Sigmoid colon (tissue), 7 donors: Measurements from ENCODE around the gene CDKAL1. TPM values are rescaled to one million over a fixed set of nuclear protein-coding genes. Genes with fewer than 3 reads are reported as not detected.

Experiments
- DNase-seq: peaks from one replicate; pipeline ENCODE4 v3.0.0-alpha.2; 2019
- H3K27ac ChIP-seq, 4 donors: fragments of 200-600 bp; sonication (generic); one replicate each; pipeline ENCODE4 v1.5.1; 2016 to 2019; ENCODE audit warnings: mild to moderate bottlenecking in 1 of 4
- H3K27me3 ChIP-seq, 3 donors: fragments of 200-600 bp; sonication (generic); one replicate each; pipeline ENCODE4 v1.5.1; 2019; ENCODE audit warnings: mild to moderate bottlenecking in 1 of 3
- H3K36me3 ChIP-seq, 4 donors: fragments of 200-600 bp; sonication (generic); one replicate each; pipeline ENCODE4 v1.5.1; 2016 to 2019
- H3K4me1 ChIP-seq, 4 donors: fragments of 200-600 bp; sonication (generic); one replicate each; pipeline ENCODE4 v1.5.1; 2017 to 2019
- H3K4me3 ChIP-seq, 4 donors: fragments of 200-600 bp; sonication (generic); one replicate each; pipeline ENCODE4 v1.5.1; 2017 to 2019; ENCODE audit warnings: mild to moderate bottlenecking in 2 of 4, moderate library complexity in 1 of 4
- H3K9me3 ChIP-seq, 4 donors: fragments of 200-600 bp in 3 of 4; sonication (generic) in 3 of 4; one replicate each; pipeline versions ENCODE4 v1.5.1 to v1.6.1; 2013 to 2019
- EP300 ChIP-seq, 4 donors: sonication (generic); formaldehyde crosslinking; IDR thresholded peaks; one replicate each; pipeline ENCODE4 v1.6.1; 2017; ENCODE audit warnings: antibody characterized with exemption in 4 of 4
- POLR2A ChIP-seq, 2 donors: fragments of 450-650 bp; IDR thresholded peaks; one replicate each; pipeline ENCODE4 v1.6.1; 2016; ENCODE audit warnings: antibody characterized with exemption in 2 of 2, mild to moderate bottlenecking in 2 of 2, moderate library complexity in 2 of 2
- POLR2AphosphoS5 ChIP-seq, 4 donors: sonication (generic); formaldehyde crosslinking; IDR thresholded peaks; one replicate each; pipeline ENCODE4 v1.6.1; 2017; ENCODE audit warnings: antibody characterized with exemption in 4 of 4
- WGBS, 2 donors: extraction: QIAGEN DNeasy Blood & Tissue Kit; methylation state at CpG; one replicate each; pipeline ENCODE4 v1.1.7; 2013; 5-methylcytosine and 5-hydroxymethylcytosine counted together
- intact Hi-C: fragments of 100-400 bp; cut with DNase I; formaldehyde crosslinking; loops from one replicate; pipeline ENCODE4 v1.15.1; 2023
- polyA plus RNA-seq, 3 donors: library from polyadenylated mRNA; stranded (reverse); fragments of 200-250 nt; gene quantifications; one replicate each; pipeline ENCODE4 v1.2.3, GENCODE V29; 2013
- total RNA-seq, 4 donors: library from RNA; depleted of rRNA; stranded (reverse); fragments of >200 nt; gene quantifications; one replicate each; pipeline ENCODE4 v1.1.0, GENCODE V29; 2016
- TF ChIP-seq, protein P1 (sequence below), 4 experiments: fragments of 450-650 bp in 3 of 4; fragments of 200-600 bp in 1 of 4; IDR thresholded peaks; one replicate each; pipeline ENCODE4 v1.5.1; 2016 to 2019; ENCODE audit warnings: antibody characterized with exemption in 4 of 4, mild to moderate bottlenecking in 3 of 4, moderate library complexity in 2 of 4
- donor health status: healthy with polysubstance abuse.
- donor health status: Bipolar disorder and iron deficiency.
- donor health status: healthy.

Gene CDKAL1
- total and polyA plus RNA-seq, 7 donors, result 2.8 to 14.7 (median 11.4) TPM

DNA sequence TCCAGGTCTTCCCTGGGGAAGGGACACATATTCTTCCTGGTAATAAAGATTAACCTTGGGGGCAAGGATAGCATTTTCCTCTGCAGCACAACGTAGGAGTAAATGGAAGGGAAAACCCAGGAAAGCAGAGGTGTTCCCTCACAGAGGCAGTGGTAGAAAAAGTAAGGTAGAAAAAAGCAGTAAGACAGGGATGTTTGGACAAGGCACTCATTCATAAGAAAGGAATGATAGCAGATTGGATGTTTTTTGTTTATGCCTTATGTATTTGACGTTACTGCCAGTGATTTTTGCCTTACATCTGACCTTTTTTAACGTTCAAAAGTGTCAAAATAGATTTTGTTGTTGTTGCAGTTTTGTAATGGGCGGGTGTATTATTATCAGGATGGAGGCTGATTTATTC is 395.0 kb downstream of the CDKAL1 start:
- no peak for DNase-seq
- TF ChIP-seq, protein P1, sequence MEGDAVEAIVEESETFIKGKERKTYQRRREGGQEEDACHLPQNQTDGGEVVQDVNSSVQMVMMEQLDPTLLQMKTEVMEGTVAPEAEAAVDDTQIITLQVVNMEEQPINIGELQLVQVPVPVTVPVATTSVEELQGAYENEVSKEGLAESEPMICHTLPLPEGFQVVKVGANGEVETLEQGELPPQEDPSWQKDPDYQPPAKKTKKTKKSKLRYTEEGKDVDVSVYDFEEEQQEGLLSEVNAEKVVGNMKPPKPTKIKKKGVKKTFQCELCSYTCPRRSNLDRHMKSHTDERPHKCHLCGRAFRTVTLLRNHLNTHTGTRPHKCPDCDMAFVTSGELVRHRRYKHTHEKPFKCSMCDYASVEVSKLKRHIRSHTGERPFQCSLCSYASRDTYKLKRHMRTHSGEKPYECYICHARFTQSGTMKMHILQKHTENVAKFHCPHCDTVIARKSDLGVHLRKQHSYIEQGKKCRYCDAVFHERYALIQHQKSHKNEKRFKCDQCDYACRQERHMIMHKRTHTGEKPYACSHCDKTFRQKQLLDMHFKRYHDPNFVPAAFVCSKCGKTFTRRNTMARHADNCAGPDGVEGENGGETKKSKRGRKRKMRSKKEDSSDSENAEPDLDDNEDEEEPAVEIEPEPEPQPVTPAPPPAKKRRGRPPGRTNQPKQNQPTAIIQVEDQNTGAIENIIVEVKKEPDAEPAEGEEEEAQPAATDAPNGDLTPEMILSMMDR (IDR thresholded peaks at IDR 0.05), result no peak
- TF ChIP-seq POLR2A (IDR thresholded peaks at IDR 0.05), result no peak
- no peak for TF ChIP-seq EP300 (IDR thresholded peaks at IDR 0.05)
- no peak for TF ChIP-seq POLR2AphosphoS5 (IDR thresholded peaks at IDR 0.05)
- Histone ChIP-seq H3K36me3 (no peaks in the 10 kb centered on the region), H3K4me1 (no peaks in the 10 kb centered on the region), H3K4me3 (no peak overlapping the region), H3K27me3 (no peaks in the 10 kb centered on the region), H3K9me3 (no peaks in the 10 kb centered on the region), H3K27ac (no peak overlapping the region)
- intact Hi-C loops, result no loop called here
- 79 to 83% methylated on average over 4 of the region's 4 CpGs for WGBS, 2 donors

DNA sequence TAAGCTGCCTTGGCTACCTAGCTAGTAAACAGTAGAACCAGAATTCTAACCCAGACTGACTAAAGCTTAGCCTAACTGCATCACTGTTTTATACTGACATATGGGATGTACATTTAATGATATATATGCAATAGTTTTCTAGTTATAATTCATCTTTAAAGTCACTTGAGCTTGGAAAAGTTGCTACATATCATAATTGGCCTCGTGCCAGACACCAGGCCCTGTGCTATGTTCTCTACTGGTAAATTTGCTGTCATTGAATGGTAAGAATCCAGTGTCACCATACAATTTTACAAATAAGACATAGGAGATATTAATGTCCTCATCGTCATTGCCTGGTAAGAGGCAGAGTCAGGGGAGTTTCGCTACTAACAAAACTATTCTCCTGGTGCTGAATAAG is 396.8 kb downstream of the CDKAL1 start:
- TF ChIP-seq POLR2A (IDR thresholded peaks at IDR 0.05) (no peak), EP300 (IDR thresholded peaks at IDR 0.05) (no peak), POLR2AphosphoS5 (IDR thresholded peaks at IDR 0.05) (no peak)
- TF ChIP-seq, protein P1 (IDR thresholded peaks at IDR 0.05), result no peak
- Histone ChIP-seq H3K27me3 (no peaks in the 10 kb centered on the region), H3K4me3 (no peak overlapping the region), H3K27ac (no peak overlapping the region), H3K9me3 (no peaks in the 10 kb centered on the region), H3K4me1 (no peaks in the 10 kb centered on the region), H3K36me3 (no peaks in the 10 kb centered on the region)
- intact Hi-C loops, result no loop called here
- DNase-seq, result no peak
- 96 to 97% methylated on average over 3 of the region's 3 CpGs for WGBS, 2 donors

DNA sequence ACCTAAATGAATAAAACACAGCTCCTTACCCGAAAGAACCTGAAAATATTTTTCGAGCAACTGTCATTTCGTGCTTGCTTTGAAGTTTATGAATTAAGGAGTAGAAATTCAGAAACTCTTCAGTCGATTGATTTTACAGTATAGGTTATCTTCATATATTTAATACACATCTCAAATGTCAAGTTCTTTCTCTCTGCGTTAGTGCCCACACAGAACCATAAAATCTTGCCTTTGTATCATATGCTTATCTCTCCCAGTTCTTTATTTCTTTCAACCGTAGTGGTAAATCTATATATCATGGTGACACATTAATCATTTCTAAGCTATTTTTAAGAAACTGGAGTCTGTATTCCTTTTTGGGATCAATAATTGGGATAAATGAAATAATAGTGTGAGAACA is 397.5 kb downstream of the CDKAL1 start:
- no peak for DNase-seq
- Histone ChIP-seq H3K36me3 (no peaks in the 10 kb centered on the region), H3K4me3 (no peak overlapping the region), H3K27ac (no peak overlapping the region), H3K4me1 (no peaks in the 10 kb centered on the region), H3K27me3 (no peaks in the 10 kb centered on the region), H3K9me3 (no peaks in the 10 kb centered on the region)
- WGBS, 2 donors, result 85 to 86% methylated on average over 6 of the region's 6 CpGs
- TF ChIP-seq EP300 (IDR thresholded peaks at IDR 0.05) (no peak), POLR2AphosphoS5 (IDR thresholded peaks at IDR 0.05) (no peak), POLR2A (IDR thresholded peaks at IDR 0.05) (no peak)
- TF ChIP-seq, protein P1 (IDR thresholded peaks at IDR 0.05), result no peak
- intact Hi-C loops, result no loop called here

DNA sequence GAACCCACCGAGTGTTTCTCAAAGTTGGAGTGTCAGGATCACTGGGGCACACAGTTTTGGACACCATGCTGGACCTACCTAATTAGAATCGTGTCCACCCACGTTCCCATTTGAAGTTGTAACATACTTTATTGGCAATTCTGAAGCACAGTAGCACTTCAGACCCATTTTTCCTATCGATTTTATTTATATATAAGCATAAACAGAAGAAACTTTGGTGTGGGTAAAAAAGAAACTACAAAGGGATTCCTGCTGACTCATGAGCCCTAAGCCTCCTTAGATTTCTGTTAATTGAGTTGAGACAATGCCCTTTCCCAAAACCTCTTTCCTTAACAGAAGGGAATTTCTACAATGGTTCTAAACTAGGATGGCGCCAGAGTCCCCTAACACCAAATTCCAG is 398.0 kb downstream of the CDKAL1 start:
- no peaks in the 10 kb centered on the region for H3K9me3 ChIP-seq
- no peak overlapping the region for H3K4me3 ChIP-seq
- no peaks in the 10 kb centered on the region for H3K4me1 ChIP-seq
- H3K27me3 ChIP-seq, result no peaks in the 10 kb centered on the region
- H3K27ac ChIP-seq, result no peak overlapping the region
- intact Hi-C loops, result no loop called here
- DNase-seq, result no peak
- TF ChIP-seq POLR2A (IDR thresholded peaks at IDR 0.05), result no peak
- TF ChIP-seq EP300 (IDR thresholded peaks at IDR 0.05), result no peak
- TF ChIP-seq, protein P1 (IDR thresholded peaks at IDR 0.05), result no peak
- 89 to 93% methylated on average over 5 of the region's 5 CpGs for WGBS, 2 donors
- no peaks in the 10 kb centered on the region for H3K36me3 ChIP-seq

DNA sequence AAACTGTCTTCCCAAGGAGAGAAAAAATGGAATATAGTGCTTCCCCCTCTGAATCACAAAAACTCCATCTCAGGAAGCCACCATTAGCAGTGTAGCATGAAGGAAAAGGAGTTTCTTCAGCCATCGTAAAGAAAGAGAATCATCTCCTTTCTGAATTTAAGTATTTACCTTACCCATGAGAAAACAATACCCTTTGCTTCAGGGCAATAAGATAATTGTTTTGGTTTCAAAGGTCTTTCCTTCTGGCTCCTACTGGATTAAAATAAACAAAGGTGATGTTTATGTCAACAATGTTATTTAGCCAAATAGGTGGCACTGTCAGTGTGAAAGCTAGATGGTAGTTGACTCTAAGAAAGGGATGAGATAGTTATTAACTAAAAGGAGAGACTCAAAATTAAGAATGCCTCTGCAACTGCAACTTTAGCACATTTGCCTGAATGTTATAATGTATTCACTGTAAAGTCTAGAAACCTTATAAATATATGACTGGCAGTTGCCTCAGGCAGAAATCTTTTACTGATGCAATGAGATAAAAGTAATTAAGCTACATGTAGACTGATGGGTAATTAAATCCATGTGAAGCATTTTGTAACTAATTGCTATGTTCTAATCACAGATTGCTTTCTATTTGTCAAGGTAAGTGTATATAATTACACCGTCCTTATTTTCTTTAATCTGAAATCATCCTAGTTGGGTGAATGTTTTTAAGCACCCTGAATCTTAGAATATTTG is 399.0 kb downstream of the CDKAL1 start:
- no peaks in the 10 kb centered on the region for H3K27me3 ChIP-seq
- DNase-seq, result no peak
- H3K4me1 ChIP-seq, result no peaks in the 10 kb centered on the region
- no peak overlapping the region for H3K4me3 ChIP-seq
- no peaks in the 10 kb centered on the region for H3K9me3 ChIP-seq
- intact Hi-C loops, result no loop called here
- WGBS, 2 donors, result 51 to 79% methylated on average over 2 of the region's 2 CpGs
- no peak for TF ChIP-seq POLR2A (IDR thresholded peaks at IDR 0.05)
- TF ChIP-seq, protein P1 (IDR thresholded peaks at IDR 0.05), result no peak
- no peak for TF ChIP-seq POLR2AphosphoS5 (IDR thresholded peaks at IDR 0.05)
- no peak for TF ChIP-seq EP300 (IDR thresholded peaks at IDR 0.05)
- no peaks in the 10 kb centered on the region for H3K36me3 ChIP-seq
- H3K27ac ChIP-seq, result no peak overlapping the region
